ENCODE measurements around the gene DHRS2. TPM values are rescaled to one million over a fixed set of nuclear protein-coding genes. Genes with fewer than 3 reads are reported as not detected.

DHRS2 gene
- total RNA-seq, 4 donors from 2014 or later, result 0.12 TPM; not detected in 3

GRCh38 chr14:23692416-23692815, 56.3 kb downstream of the DHRS2 start:
- ATAC-seq, result no peak
- 67% methylated on average over 1 of the region's 1 CpG; no CpG with 5 or more reads in 1 of the 2 donors for WGBS, 2 donors (ENCODE audit: low coverage in 1 of 2)
- no peak overlapping the region for H3K4me3 ChIP-seq

GRCh38 chr14:23693252-23693775, 57.1 kb downstream of the DHRS2 start:
- Histone ChIP-seq H3K27ac (no peak overlapping the region), H3K4me3 (no peak overlapping the region), H3K36me3 (no peaks in the 10 kb centered on the region), H3K4me1 (peaks cover 3 to 28% (median 11%) of the 10 kb centered on the region in 3 donors), H3K27me3 (no peaks in the 10 kb centered on the region), H3K9me3 (peaks cover 0 to 13% (median 0%) of the 10 kb centered on the region in 3 donors)
- TF ChIP-seq CTCF (IDR thresholded peaks at IDR 0.05) (no peak), POLR2AphosphoS5 (IDR thresholded peaks at IDR 0.05) (no peak), POLR2A (IDR thresholded peaks at IDR 0.05) (no peak), EP300 (IDR thresholded peaks at IDR 0.05) (no peak)
- WGBS, 2 donors (ENCODE audit: low coverage in 1 of 2), result 79 to 92% methylated on average over 5 to 6 of the region's 11 CpGs
- ATAC-seq, result no peak

More at GRCh38 chr14:23692416-23692815, 56.3 kb downstream of the DHRS2 start:
- Histone ChIP-seq H3K27me3 (no peaks in the 10 kb centered on the region), H3K36me3 (no peaks in the 10 kb centered on the region), H3K27ac (no peak overlapping the region), H3K4me1 (peaks cover 3 to 28% (median 11%) of the 10 kb centered on the region in 3 donors), H3K9me3 (peaks cover 0 to 13% (median 0%) of the 10 kb centered on the region in 3 donors)
- TF ChIP-seq POLR2A (IDR thresholded peaks at IDR 0.05) (no peak), EP300 (IDR thresholded peaks at IDR 0.05) (no peak), POLR2AphosphoS5 (IDR thresholded peaks at IDR 0.05) (no peak), CTCF (IDR thresholded peaks at IDR 0.05) (no peak)

GRCh38 chr14:23694085-23694948, 58.2 kb downstream of the DHRS2 start:
- TF ChIP-seq POLR2AphosphoS5 (IDR thresholded peaks at IDR 0.05), result no peak
- no peak for ATAC-seq
- no peak overlapping the region for H3K4me3 ChIP-seq
- WGBS, 2 donors (ENCODE audit: low coverage in 1 of 2), result 19 to 30% methylated on average over 2 of the region's 8 CpGs
- peaks cover 0 to 13% (median 0%) of the 10 kb centered on the region in 3 donors for H3K9me3 ChIP-seq
- no peaks in the 10 kb centered on the region for H3K27me3 ChIP-seq
- H3K27ac ChIP-seq, result no peak overlapping the region
- H3K4me1 ChIP-seq, result peaks cover 3 to 28% (median 11%) of the 10 kb centered on the region in 3 donors
- H3K36me3 ChIP-seq, result no peaks in the 10 kb centered on the region

Other genes starting within 250 kb of the DHRS2 start
- gene MYH6, start 228.1 kb upstream of the DHRS2 start, total RNA-seq, result not detected
- gene MYH7, start 200.7 kb upstream of the DHRS2 start, total RNA-seq, result not detected
- gene NGDN, start 166.7 kb upstream of the DHRS2 start, total RNA-seq, result 10 to 100 TPM; 22.0 to 47.1 (median 38.1) TPM
- 1 to 10 TPM in 2 of 4 donors, under 1 TPM in 2; 0.13 to 2.5 (median 1.2) TPM for gene ZFHX2, start 84.6 kb upstream of the DHRS2 start, total RNA-seq
- gene THTPA, start 80.1 kb upstream of the DHRS2 start, total RNA-seq, result 10 to 100 TPM; 17.7 to 28.8 (median 21.3) TPM
- gene AP1G2, start 68.6 kb upstream of the DHRS2 start, total RNA-seq, result 10 to 100 TPM in 3 of 4 donors, 1 to 10 TPM in 1; 7.2 to 43.1 (median 21.9) TPM
- 1 to 10 TPM in 3 of 4 donors, under 1 TPM in 1; 0.78 to 2.7 (median 1.5) TPM for gene JPH4, start 57.6 kb upstream of the DHRS2 start, total RNA-seq